Neural progenitor cell (in vitro differentiated cells): ENCODE results near the gene MSI2. TPM values are rescaled to one million over a fixed set of nuclear protein-coding genes. Genes with fewer than 3 reads are reported as not detected.

ENCODE experiments used
- DNase-seq: peaks from one replicate; pipeline ENCODE4 v3.0.0-alpha.2; 2016; ENCODE audit warnings: low spot score
- H2AFZ ChIP-seq: fragments of 200-600 bp; sonication (generic); replicated peaks from 2 replicates; pipeline ENCODE4 v1.6.1; 2016; ENCODE audit warnings: antibody characterized with exemption
- H3F3A ChIP-seq: fragments of 200-600 bp; sonication (generic); 2 replicates; pipeline ENCODE4 v1.6.1; 2016; ENCODE audit warnings: antibody characterized with exemption, low read depth
- H3K27ac ChIP-seq: fragments of 200-600 bp; sonication (generic); 2 replicates; pipeline ENCODE4 v1.5.1; 2016; ENCODE audit warnings: mild to moderate bottlenecking
- H3K27me3 ChIP-seq: fragments of 200-600 bp; sonication (generic); 2 replicates; pipeline ENCODE4 v1.6.1; 2016; ENCODE audit warnings: mild to moderate bottlenecking, moderate library complexity
- H3K36me3 ChIP-seq: fragments of 200-600 bp; sonication (generic); 2 replicates; pipeline ENCODE4 v1.5.1; 2016
- H3K4me1 ChIP-seq: fragments of 200-600 bp; sonication (generic); 2 replicates; pipeline ENCODE4 v1.6.1; 2016; ENCODE audit warnings: mixed run types
- H3K4me2 ChIP-seq: fragments of 200-600 bp; sonication (generic); 2 replicates; pipeline ENCODE4 v1.6.1; 2016
- H3K4me3 ChIP-seq: fragments of 200-600 bp; sonication (generic); 2 replicates; pipeline ENCODE4 v1.5.1; 2016
- H3K79me2 ChIP-seq: fragments of 200-600 bp; sonication (generic); 2 replicates; pipeline ENCODE4 v1.6.1; 2016; ENCODE audit warnings: low read depth
- H3K9ac ChIP-seq: fragments of 200-600 bp; sonication (generic); 2 replicates; pipeline ENCODE4 v1.6.1; 2016
- H3K9me3 ChIP-seq: fragments of 200-600 bp; sonication (generic); 2 replicates; pipeline ENCODE4 v1.5.1; 2016; ENCODE audit warnings: low read depth
- H4K20me1 ChIP-seq: fragments of 200-600 bp; sonication (generic); 2 replicates; pipeline ENCODE4 v1.6.1; 2016; ENCODE audit warnings: low read depth
- H3K27ac Mint-ChIP-seq: 3 replicates; pipeline ENCODE4 v1.8.0; 2021; ENCODE audit warnings: mixed read lengths
- H3K27me3 Mint-ChIP-seq: 2 replicates; pipeline ENCODE4 v1.8.0; 2022; ENCODE audit warnings: low read depth, mild to moderate bottlenecking, inconsistent platforms, moderate library complexity, mixed read lengths; ENCODE audit not compliant: insufficient read depth
- H3K36me3 Mint-ChIP-seq: 3 replicates; pipeline ENCODE4 v1.8.0; 2021; ENCODE audit warnings: mixed read lengths
- H3K4me1 Mint-ChIP-seq: 3 replicates; pipeline ENCODE4 v1.8.0; 2021; ENCODE audit warnings: mixed read lengths
- H3K4me3 Mint-ChIP-seq: 3 replicates; pipeline ENCODE4 v1.8.0; 2021; ENCODE audit warnings: mild to moderate bottlenecking, moderate library complexity, mixed read lengths
- H3K9me3 Mint-ChIP-seq: 3 replicates; pipeline ENCODE4 v1.8.0; 2020; ENCODE audit warnings: mixed read lengths
- CTCF ChIP-seq: fragments of 200-600 bp; sonication (generic); IDR thresholded peaks from 2 replicates; pipeline ENCODE4 v1.5.1; 2017; ENCODE audit warnings: antibody characterized with exemption, mild to moderate bottlenecking
- EZH2 ChIP-seq: fragments of 200-600 bp; sonication (generic); IDR thresholded peaks from 2 replicates; pipeline ENCODE4 v1.6.1; 2017; ENCODE audit warnings: antibody characterized with exemption, mild to moderate bottlenecking, moderate library complexity
- EZH2phosphoT487 ChIP-seq: fragments of 200-600 bp; sonication (generic); IDR thresholded peaks from 2 replicates; pipeline ENCODE4 v1.6.1; 2017; ENCODE audit warnings: antibody characterized with exemption
- total RNA-seq: library from RNA; depleted of rRNA; stranded (reverse); fragments of >200 nt; gene quantifications from 2 replicates; pipeline ENCODE4 v1.2.3, GENCODE V29; 2015; ENCODE audit warnings: low replicate concordance

Gene MSI2
- total RNA-seq, 1 donor from 2014 or later = 96.9 TPM

- H3K4me1 Mint-ChIP-seq = peaks cover 29% of the 10 kb centered on the region
- Histone ChIP-seq H4K20me1 (peaks cover 36% of the 10 kb centered on the region), H3K79me2 (peaks cover 95% of the 10 kb centered on the region), H3K9ac (no peak overlapping the region), H3K9me3 (peaks cover 6% of the 10 kb centered on the region), H3F3A (peaks cover 29% of the 10 kb centered on the region), H3K4me2 (no peak overlapping the region), H3K27me3 (no peaks in the 10 kb centered on the region), H2AFZ (no peak overlapping the region), H3K4me3 (no peak overlapping the region), H3K4me1 (peaks cover 23% of the 10 kb centered on the region), H3K27ac (no peak overlapping the region), H3K36me3 (peaks cover 10% of the 10 kb centered on the region)
- peaks cover 2% of the 10 kb centered on the region for H3K27me3 Mint-ChIP-seq
- H3K4me3 Mint-ChIP-seq = no peak overlapping the region
- peaks cover 24% of the 10 kb centered on the region for H3K9me3 Mint-ChIP-seq
- TF ChIP-seq EZH2 (no peak), CTCF (no peak), EZH2phosphoT487 (no peak)
- DNase-seq = no peak
- H3K27ac Mint-ChIP-seq = peak overlapping the region; percentile 37
- H3K36me3 Mint-ChIP-seq = peaks cover 58% of the 10 kb centered on the region
Observed at GRCh38 chr17:57377094-57377493, 120.8 kb downstream of the MSI2 start.

GRCh38 chr17:57379237-57379894, 123.0 kb downstream of the MSI2 start:
- H3K79me2 ChIP-seq = peaks cover 90% of the 10 kb centered on the region
- H3K4me2 ChIP-seq = peak overlapping the region; percentile 58
- no peak overlapping the region for H3K9ac ChIP-seq
- peaks cover 32% of the 10 kb centered on the region for H3K4me1 Mint-ChIP-seq
- peaks cover 23% of the 10 kb centered on the region for H3K4me1 ChIP-seq
- no peaks in the 10 kb centered on the region for H3K9me3 ChIP-seq
- peak; percentile 66 for DNase-seq
- H3K27ac ChIP-seq = peak overlapping the region; percentile 85
- no peak overlapping the region for H2AFZ ChIP-seq
- no peaks in the 10 kb centered on the region for H3K27me3 ChIP-seq
- H3K4me3 ChIP-seq = no peak overlapping the region
- TF ChIP-seq EZH2 = no peak
- TF ChIP-seq CTCF = no peak
- TF ChIP-seq EZH2phosphoT487 = no peak
- H3K36me3 Mint-ChIP-seq = peaks cover 53% of the 10 kb centered on the region
- no peaks in the 10 kb centered on the region for H3K36me3 ChIP-seq
- peaks cover 15% of the 10 kb centered on the region for H3K9me3 Mint-ChIP-seq
- H4K20me1 ChIP-seq = peaks cover 36% of the 10 kb centered on the region
- H3K27ac Mint-ChIP-seq = peak overlapping the region; percentile 92
- H3F3A ChIP-seq = peaks cover 29% of the 10 kb centered on the region
- no peaks in the 10 kb centered on the region for H3K27me3 Mint-ChIP-seq
- H3K4me3 Mint-ChIP-seq = peak overlapping the region; percentile 28

GRCh38 chr17:57379895-57380434, 123.6 kb downstream of the MSI2 start:
- peaks cover 36% of the 10 kb centered on the region for H4K20me1 ChIP-seq
- H3K9me3 ChIP-seq = no peaks in the 10 kb centered on the region
- no peak overlapping the region for H2AFZ ChIP-seq
- no peaks in the 10 kb centered on the region for H3K27me3 ChIP-seq
- H3K4me1 ChIP-seq = peaks cover 23% of the 10 kb centered on the region
- Mint-ChIP-seq H3K27ac (peak overlapping the region; percentile 92), H3K9me3 (peaks cover 17% of the 10 kb centered on the region), H3K36me3 (peaks cover 56% of the 10 kb centered on the region), H3K4me3 (no peak overlapping the region), H3K27me3 (no peaks in the 10 kb centered on the region), H3K4me1 (peaks cover 36% of the 10 kb centered on the region)
- no peak overlapping the region for H3K9ac ChIP-seq
- peak; percentile 27 for DNase-seq
- H3K36me3 ChIP-seq = no peaks in the 10 kb centered on the region
- H3K4me3 ChIP-seq = no peak overlapping the region
- H3K4me2 ChIP-seq = peak overlapping the region; percentile 58
- TF ChIP-seq CTCF (no peak), EZH2 (no peak), EZH2phosphoT487 (no peak)
- H3K79me2 ChIP-seq = peaks cover 90% of the 10 kb centered on the region
- H3K27ac ChIP-seq = peak overlapping the region; percentile 85
- H3F3A ChIP-seq = peaks cover 29% of the 10 kb centered on the region
